Kidney capillary endothelial cell (primary cell): ENCODE measurements around the gene RPL7A.
"Not testable (repeated sequence)": the region's sequence is repeated elsewhere in the genome, so short reads cannot be mapped to it uniquely, and the experiment has no call there.

ENCODE experiments used
- DNase-seq: peaks from one replicate; pipeline ENCODE4 v3.0.0-alpha.2; 2018; ENCODE audit warnings: low spot score

RPL7A gene

DNA sequence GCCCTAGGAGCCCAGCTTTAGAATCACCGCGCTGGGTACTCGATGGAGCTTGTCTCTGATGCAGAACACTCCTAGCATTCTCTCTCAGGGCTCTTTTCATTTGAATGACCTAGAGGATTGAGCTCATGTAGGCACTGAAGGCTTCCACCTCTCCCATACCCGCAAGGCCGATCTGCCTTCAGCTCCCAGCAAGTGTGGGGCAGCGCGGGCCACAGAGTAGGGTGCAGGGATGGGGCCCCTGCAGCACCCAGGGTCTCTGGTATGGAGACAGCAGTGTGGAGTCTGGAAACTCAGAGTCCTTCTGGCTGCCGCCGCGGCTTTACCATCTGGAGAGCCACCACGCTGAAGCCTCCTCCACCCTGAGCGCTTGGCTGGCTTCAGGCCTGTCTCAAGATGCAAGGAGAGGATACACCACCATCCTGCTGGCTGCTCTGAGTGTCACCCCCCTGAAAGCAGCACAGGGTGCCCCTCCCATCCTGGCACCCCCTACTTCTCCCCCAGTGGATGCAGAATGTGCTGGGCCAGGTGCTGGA, 41.1 kb downstream of the RPL7A start:
- DNase-seq = no peak

GRCh38 chr9:133389562-133389961, 41.5 kb downstream of the RPL7A start:
- DNase-seq = no peak

DNA sequence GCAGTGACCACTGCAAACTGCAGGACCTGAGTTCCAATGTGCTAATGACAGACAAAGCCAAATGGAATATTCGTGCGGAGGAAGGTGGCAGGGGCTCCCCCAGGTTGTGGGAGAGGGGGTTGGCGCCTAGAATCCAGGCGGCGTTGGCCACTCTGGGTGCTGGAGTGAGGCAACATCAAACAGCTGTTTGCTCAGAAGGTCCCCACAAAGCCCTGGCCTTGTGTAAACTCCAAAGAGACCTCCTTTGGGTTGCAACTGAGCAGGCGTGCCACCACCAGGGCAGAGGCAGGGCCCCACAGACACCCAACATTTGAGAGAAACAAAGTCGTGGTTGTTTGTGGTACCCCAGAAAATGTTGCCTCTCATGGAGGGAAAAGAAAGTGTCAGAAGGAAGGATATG, 42.7 kb downstream of the RPL7A start:
- no peak for DNase-seq

DNA sequence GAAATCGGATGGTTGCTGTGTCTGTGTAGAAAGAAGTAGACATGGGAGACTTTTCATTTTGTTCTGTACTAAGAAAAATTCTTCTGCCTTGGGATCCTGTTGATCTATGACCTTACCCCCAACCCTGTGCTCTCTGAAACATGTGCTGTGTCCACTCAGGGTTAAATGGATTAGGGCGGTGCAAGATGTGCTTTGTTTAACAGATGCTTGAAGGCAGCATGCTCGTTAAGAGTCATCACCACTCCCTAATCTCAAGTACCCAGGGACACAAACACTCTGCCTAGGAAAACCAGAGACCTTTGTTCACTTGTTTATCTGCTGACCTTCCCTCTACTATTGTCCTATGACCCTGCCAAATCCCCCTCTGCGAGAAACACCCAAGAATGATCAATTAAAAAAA, 43.4 kb downstream of the RPL7A start:
- not testable (repeated sequence) for DNase-seq

DNA sequence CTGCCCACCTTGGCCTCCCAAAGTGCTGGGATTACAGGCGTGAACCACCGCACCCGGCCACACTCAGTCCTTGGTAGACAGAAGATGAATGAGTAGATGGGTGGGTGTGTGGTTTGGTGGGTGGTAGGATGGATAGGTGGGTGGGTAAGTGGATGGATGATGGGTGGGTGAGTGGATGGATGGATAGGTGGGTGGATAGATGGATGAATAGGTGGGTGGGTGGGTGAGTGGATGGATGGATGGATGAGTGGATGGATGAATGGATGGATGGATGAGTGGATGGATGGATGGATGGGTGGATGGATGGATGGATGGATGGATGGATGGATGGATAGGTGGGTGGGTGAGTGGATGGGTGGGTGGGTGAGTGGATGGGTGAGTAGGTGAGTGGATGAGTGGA, 44.3 kb downstream of the RPL7A start:
- not testable (repeated sequence) for DNase-seq

- DNase-seq = no peak
Observed at GRCh38 chr9:133393399-133393798, 45.4 kb downstream of the RPL7A start.

DNA sequence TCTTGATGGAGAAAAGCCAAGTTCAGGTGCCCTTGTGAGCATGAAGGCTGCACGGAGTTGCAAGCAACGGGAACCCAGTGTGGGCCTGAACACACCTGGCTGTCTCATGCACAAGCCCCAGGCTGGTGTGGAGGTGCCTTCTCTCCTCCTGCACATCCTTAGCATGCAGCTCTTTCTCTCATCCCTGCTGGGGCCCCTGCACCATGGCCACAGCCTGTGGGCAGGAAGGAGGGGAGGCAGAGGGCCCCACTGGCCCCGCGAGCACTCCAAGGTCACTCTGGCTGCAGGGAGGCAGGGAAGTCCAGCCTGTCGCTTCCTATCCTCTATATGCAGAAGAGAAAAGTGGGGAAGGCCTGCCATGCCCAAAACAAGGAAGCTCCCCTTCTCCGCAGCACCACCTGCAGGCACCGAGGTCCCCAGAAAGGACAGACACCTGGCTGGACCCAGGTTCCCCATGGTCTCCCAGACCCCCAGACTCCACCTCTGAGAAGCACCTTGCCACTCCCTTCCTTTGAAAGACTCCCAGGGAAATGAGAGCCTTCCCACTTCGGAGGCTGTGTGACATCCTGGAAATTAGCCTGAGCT, 46.8 kb downstream of the RPL7A start:
- DNase-seq = no peak

- DNase-seq = no peak
Observed at GRCh38 chr9:133396952-133397351, 48.9 kb downstream of the RPL7A start.

- DNase-seq = no peak
Observed at GRCh38 chr9:133397370-133397769, 49.4 kb downstream of the RPL7A start.

GRCh38 chr9:133397895-133398294, 49.9 kb downstream of the RPL7A start:
- DNase-seq = no peak

GRCh38 chr9:133400292-133400691, 52.3 kb downstream of the RPL7A start:
- DNase-seq = no peak
